COLO668 (cell line): ENCODE data around the gene CORO2B.

Source experiments
- DNase-seq: peaks from one replicate; lab custom pipeline; 2025; ENCODE audit not compliant: unreplicated experiment; lab: John Stamatoyannopoulos, UW

CORO2B gene, protein sequence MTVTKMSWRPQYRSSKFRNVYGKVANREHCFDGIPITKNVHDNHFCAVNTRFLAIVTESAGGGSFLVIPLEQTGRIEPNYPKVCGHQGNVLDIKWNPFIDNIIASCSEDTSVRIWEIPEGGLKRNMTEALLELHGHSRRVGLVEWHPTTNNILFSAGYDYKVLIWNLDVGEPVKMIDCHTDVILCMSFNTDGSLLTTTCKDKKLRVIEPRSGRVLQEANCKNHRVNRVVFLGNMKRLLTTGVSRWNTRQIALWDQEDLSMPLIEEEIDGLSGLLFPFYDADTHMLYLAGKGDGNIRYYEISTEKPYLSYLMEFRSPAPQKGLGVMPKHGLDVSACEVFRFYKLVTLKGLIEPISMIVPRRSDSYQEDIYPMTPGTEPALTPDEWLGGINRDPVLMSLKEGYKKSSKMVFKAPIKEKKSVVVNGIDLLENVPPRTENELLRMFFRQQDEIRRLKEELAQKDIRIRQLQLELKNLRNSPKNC

DNA sequence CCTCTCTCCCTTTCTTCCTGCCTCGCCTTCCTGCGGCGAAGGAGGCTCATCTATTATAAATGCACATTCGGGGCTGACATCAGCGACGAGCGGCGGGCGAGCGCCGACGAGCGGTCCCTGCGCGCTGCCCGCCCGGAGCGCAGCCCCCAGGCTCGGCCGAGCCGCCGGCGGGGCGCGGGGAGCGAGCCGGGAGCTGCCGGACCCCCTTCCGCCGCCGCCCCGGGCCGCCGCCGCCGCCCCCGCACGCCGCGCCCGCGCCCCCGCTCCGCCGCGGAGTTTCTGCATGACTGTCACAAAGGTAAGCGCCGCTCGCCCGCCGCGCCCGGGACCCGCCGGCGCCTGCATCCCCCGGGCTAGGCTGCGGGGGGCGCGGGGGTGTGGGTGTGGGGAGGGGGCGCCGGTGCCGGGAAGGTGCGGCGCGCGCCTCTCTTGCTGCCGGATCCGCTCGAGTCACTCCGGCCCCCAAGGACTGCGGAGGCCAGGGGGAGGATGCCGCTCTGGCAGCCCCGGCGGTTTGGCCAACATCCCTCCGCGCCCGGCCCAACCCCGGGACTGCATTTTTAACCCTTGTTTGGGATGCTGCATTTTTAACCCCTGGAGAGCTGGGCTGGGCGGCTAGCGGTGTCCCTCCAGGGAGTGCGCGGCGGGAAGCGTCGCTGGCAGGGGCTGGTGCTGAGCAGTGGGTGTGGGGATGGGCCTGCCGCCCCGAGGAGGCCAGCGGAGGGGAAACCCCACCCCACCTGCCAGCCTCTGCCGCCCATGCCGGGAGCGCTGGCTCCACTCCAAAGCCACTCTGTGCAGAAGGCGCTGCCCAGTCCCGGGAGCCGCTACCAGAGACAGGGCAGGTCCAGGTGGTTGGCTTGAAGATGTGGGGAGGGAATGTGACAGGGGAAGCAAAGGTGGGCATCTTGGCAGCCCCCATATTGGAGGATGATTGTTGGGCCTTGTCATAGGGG is at the start of gene CORO2B:
TSS of gene CORO2B (plus strand) at position 14 of the 956 bp plus-strand sequence. CDS start at position 284, 270 bp downstream.
- peak; percentile 84 for DNase-seq

DNA sequence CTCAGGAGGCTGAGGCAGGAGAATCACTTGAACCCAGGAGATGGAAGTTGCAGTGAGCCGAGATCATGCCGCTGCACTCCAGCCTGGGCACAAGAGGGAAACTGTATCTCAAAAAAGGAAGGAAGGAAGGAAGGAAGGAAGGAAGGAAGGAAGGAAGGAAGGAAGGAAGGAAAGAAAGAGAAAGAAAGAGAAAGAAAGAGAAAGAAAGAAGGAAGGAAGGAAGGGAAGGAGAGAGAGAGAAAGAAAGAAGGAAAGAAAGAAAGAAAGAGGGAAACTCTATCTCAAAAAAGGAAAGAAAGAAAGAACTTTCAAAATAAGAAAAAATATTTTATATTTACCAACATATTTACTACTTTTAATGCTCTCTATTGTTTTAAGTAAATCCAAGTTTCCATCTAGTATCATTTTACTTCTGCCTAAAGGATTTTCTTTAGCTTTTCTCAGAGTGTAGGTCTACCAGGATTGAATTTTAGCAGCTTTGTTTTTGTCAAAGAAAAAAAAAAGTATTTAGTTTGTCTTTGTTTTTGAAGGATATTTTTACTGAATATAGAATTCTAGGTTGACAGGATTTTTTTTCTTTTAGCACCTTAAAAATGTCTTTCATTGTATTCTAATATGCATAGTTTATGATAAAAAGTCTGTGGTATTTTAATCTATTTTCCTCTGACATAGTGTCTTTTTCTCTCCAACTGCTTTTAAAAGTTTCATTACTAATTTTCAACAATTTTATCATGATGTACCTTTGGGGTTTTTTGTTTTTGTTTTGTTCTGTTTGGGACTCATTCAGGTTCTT is 47.2 kb upstream of the CORO2B start:
- no peak for DNase-seq

DNA sequence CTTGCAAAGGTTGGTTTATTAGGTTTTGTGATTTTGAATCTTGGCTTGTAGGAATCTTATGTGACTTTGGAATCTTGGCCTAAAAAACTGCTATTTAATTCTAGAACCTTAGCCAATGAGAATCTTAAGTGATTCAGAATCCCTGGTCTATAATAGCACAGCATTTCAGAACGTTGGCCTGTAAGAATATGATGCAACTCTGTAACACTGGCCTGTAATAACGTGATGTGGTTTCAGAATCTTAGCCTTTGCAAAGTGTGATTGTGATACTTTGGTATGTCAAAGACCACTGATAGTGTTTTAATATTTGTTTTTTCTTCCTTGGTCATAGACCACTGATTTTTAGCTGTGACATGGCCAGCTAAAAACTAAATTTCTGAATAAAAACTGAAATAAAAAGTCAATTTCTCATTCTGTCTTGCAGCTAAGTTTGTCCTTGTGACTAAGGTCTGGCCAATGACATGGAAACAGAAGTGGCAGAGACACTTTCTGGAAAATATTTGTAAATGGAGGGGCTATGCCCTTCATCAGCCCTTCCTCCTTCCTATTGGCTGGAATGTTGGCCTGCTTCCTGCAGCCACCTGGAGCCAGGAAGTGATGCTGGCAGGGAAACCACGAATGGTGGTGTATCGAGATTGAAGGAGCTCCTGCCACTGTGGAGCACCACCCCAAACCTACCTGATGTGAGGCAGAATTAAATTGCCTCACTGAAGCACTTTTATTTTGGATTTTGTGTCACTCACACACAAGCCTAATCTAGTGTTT is 42.3 kb upstream of the CORO2B start:
- no peak for DNase-seq

DNA sequence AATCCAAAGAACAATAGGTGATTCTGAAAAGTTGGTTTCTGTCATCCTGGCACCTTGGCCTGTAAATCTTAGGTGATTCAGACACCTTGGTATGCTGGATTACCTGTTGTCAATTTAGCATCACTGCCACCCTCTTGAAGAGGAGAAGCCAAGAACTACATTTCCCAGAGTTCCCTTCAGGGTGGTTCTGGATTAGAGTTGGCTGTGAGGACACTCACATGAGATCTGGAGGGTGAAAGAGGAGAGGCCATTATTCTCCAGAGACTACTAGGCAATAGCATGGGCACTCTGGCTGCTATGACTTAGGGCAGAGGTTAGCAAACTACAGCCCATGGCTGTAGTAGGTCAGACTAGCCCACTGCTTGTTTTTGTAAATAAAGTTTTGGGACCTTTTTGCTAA is 41.7 kb upstream of the CORO2B start:
- DNase-seq, result no peak

DNA sequence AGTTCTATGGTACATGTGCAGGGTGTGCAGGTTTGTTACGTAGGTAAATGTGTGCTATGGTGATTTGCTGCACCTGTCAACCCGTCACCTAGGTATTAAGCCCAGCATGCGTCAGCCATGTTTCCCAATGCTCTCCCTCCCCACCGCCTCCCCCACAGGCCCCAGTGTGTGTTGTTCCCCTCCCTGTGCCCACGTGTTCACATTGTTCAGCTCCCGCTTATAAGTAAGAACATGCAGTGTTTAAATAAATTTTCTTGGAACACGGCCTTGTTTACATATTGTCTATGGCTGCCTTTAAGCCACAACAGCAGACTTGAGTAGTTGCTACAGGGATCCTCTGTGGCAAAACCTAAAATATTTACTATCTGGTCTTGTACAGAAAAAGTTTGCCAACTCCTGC is 41.3 kb upstream of the CORO2B start:
- DNase-seq, result no peak

GRCh38 chr15:68538311-68538710 is 40.5 kb upstream of the CORO2B start:
- DNase-seq, result no peak

- no peak for DNase-seq
Observed at GRCh38 chr15:68541743-68542142, 37.0 kb upstream of the CORO2B start.

DNA sequence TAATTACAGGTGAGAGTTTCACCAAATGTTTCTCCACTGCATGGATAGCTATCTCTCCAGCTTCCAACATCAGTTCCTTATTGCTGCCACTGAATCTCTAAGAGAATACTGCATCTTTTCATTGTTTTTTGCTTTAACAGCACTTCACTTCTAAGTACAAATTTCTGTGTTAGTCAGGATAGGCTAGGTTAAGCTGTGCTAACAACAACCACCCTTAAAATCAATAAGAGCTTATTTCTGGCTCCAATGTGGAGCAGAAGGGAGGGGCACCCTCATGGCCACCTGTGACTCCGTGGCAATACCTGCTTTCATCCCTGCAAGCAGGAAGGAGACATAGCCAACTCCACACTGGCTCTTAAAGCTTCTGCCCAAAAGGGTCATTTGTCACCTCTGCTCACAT is 36.4 kb upstream of the CORO2B start:
- no peak for DNase-seq

DNA sequence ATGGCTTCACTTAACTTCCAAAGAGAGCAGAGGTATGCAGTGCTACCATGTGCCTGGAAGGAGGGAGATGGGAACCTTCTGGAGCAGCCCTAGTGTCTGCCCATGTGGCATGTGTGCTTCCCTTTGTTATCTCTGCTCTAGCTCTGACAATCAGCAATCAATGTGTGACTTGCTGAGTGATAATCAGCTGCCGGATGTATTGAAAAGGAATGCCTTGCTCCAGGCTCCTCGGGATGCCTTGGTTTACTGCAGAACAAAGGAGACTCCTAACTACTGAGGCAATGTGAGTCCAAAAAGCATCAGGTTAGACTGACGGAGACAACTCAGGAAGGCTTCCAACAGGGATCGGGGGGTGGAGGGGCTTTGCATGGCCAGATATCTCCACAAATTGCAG is 36.0 kb upstream of the CORO2B start:
- DNase-seq, result no peak

DNA sequence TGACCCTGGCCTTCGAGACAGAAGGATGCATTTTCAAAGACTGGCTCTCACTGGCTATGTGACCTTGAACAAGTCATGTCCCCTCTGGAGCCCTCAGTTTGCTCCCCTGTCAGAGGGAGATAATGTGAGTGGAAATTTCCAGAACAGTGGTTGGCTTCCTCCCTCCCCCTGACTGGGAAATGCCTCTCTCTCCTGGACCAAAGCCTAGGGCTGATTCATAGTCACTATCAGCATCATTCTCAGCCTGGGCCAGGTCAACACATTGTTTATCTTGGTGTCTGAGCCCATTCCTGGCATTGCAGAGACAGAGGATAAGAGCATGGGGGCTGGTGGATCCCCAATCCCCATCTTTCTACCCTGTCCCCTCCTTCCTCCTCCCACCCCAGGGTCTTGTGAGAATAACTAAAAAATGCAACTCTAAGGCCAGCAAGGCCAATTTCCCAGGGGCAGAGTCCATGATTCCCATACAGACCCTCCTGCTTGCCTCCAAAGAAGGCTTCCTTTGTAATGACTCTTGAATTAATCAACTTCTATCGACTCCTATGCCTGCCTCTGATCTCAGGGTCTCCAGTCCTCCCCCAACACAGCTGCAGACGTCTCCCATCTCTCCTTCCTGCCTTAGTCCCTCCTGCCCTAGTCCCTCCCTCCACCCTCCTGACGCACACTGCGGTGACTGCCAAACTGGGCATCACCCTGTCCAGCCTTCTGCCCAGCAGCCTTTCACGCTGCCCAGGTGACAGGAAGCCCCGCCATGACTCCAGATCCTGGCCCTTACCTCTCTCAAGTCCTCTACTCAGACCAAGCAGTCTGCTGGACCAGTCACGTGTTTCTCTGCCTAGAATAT is 35.4 kb upstream of the CORO2B start:
- DNase-seq, result no peak

- DNase-seq, result no peak
Observed at GRCh38 chr15:68546318-68546717, 32.5 kb upstream of the CORO2B start.

DNA sequence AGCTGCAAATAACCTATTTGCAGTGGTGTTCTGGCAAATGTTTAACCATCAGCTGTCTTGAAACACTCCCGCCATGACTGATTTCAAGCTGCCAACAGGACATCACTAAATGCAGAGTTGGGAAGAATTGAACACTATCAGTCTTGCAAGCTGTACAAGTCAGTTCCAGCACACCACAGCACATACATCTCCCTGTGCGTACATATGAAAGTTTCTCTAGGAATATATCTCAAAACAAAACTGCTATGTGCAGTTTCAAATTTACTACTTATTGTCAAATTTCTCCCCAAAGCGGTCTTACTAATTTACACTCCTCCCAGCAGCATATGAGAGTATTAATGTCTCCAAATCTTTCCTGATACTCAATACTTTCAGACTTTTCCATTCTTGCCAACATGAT is 30.4 kb upstream of the CORO2B start:
- no peak for DNase-seq

GRCh38 chr15:68550004-68550403 is 28.8 kb upstream of the CORO2B start:
- no peak for DNase-seq

- DNase-seq, result peak; percentile 72
Observed at GRCh38 chr15:68550498-68551295, 28.1 kb upstream of the CORO2B start.

DNA sequence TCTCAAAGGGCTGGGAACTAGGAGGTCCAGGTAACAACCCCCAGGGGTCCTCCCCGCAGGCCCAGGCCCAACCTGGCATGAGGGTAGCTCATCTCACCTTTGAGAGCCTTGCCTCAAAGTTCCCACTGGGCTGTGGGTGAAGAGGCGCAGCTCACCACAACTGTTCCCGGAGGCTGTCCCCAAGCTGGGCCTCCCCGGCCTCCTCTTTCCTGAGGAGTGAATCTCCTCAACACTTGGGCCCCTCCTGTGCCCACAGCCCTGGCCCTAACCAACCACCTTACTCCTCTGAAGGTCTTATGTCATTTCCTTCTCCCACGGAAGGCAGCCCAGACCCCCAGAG is 27.5 kb upstream of the CORO2B start:
- DNase-seq, result no peak

DNA sequence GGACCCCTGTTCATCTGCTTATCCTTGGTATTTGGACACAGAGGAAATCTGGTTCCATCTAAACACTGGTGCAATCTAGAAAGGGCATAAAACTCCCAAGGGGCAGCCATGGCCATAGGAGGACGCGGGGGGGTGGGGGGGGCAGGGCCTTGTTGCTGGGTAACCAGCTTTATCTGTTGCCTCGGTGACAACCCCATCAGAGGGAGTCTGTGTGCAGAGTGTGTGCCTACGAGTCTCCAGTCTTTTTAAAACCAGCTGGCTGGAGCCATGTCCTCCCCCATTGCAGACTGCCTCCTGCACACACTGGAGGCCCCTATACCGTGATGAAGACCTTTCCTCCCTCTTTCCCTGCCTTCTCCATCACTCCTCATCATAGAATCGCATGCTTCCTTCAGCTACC is 26.4 kb upstream of the CORO2B start:
- no peak for DNase-seq

GRCh38 chr15:68552773-68553172 is 26.0 kb upstream of the CORO2B start:
- DNase-seq, result peak; percentile 18

GRCh38 chr15:68553314-68553993 is 25.3 kb upstream of the CORO2B start:
- DNase-seq, result no peak
